Neural cell (in vitro differentiated cells): Measurements from ENCODE around the gene CST8. TPM values are rescaled to one million over a fixed set of nuclear protein-coding genes. Genes with fewer than 3 reads are reported as not detected.

Experiments
- H2AFZ ChIP-seq: fragments of 200-600, 300-800 bp; sonication (generic), shearing (Covaris generic); 2 replicates; pipeline ENCODE4 v1.6.0; 2014; ENCODE audit warnings: low read depth, mild to moderate bottlenecking, antibody characterized with exemption, low read length, moderate library complexity
- H3F3A ChIP-seq: fragments of 200-600 bp; shearing (Covaris generic); 2 replicates; pipeline ENCODE4 v1.6.1; 2016; ENCODE audit warnings: mild to moderate bottlenecking, moderate library complexity, mixed read lengths, antibody characterized with exemption, low read length; ENCODE audit not compliant: insufficient read depth, poor library complexity, severe bottlenecking
- H3K27ac ChIP-seq: fragments of 200-600, 300-800 bp; sonication (generic), shearing (Covaris generic); 2 replicates; pipeline ENCODE4 v1.5.1; 2014; ENCODE audit warnings: mild to moderate bottlenecking, low read length, moderate library complexity
- H3K27me3 ChIP-seq: fragments of 300-800, 200-600 bp; sonication (generic), shearing (Covaris generic); 2 replicates; pipeline ENCODE4 v1.6.0; 2014; ENCODE audit warnings: mild to moderate bottlenecking, low read depth, low read length, moderate library complexity; ENCODE audit not compliant: insufficient read depth
- H3K36me3 ChIP-seq: fragments of 300-800, 200-600 bp; sonication (generic), shearing (Covaris generic); 2 replicates; pipeline ENCODE4 v1.5.1; 2014; ENCODE audit warnings: mild to moderate bottlenecking, antibody characterized with exemption, low read length, moderate library complexity; ENCODE audit not compliant: insufficient read depth
- H3K4me2 ChIP-seq: fragments of 300-800, 200-600 bp; sonication (generic), shearing (Covaris generic); 2 replicates; pipeline ENCODE4 v1.6.0; 2014; ENCODE audit warnings: mild to moderate bottlenecking, low read length
- H3K4me3 ChIP-seq: fragments of 300-800, 200-600 bp; sonication (generic), shearing (Covaris generic); 2 replicates; pipeline ENCODE4 v1.5.1; 2014; ENCODE audit warnings: mild to moderate bottlenecking, low read length, moderate library complexity
- H3K79me2 ChIP-seq: fragments of 200-600 bp; shearing (Covaris generic); replicated peaks from 2 replicates; pipeline ENCODE4 v1.6.0; 2014; ENCODE audit warnings: mild to moderate bottlenecking, low read length, moderate library complexity; ENCODE audit not compliant: insufficient read depth
- H3K9ac ChIP-seq: fragments of 300-800, 200-600 bp; sonication (generic), shearing (Covaris generic); 2 replicates; pipeline ENCODE4 v1.6.1; 2016; ENCODE audit warnings: mild to moderate bottlenecking, low read length, mixed read lengths
- H3K9me2 ChIP-seq: fragments of 200-600 bp; shearing (Covaris generic); 2 replicates; pipeline ENCODE4 v1.6.1; 2016; ENCODE audit warnings: mild to moderate bottlenecking, low read length, mixed read lengths; ENCODE audit not compliant: insufficient read depth
- H3K9me3 ChIP-seq: fragments of 200-600, 300-800 bp; sonication (generic), shearing (Covaris generic); 2 replicates; pipeline ENCODE4 v1.6.1; 2016; ENCODE audit warnings: mild to moderate bottlenecking, mixed run types, low read length, moderate library complexity, mixed read lengths
- H4K20me1 ChIP-seq: fragments of 200-600 bp; shearing (Covaris generic); 2 replicates; pipeline ENCODE4 v1.6.1; 2016; ENCODE audit warnings: mild to moderate bottlenecking, mixed run types; ENCODE audit not compliant: insufficient read depth
- CTCF ChIP-seq: fragments of 450-650 bp; IDR thresholded peaks from 2 replicates; pipeline ENCODE4 v1.5.1; 2014; ENCODE audit warnings: antibody characterized with exemption, mild to moderate bottlenecking, moderate library complexity; ENCODE audit not compliant: poor library complexity, severe bottlenecking
- EP300 ChIP-seq: fragments of 450-650 bp; conservative IDR thresholded peaks from 2 replicates; pipeline ENCODE4 v1.6.1; 2014; ENCODE audit warnings: antibody characterized with exemption, mild to moderate bottlenecking, moderate library complexity; ENCODE audit not compliant: poor library complexity, severe bottlenecking
- EZH2 ChIP-seq: fragments of 200-600, 300-800 bp; shearing (Covaris generic), sonication (generic); IDR thresholded peaks from 2 replicates; pipeline ENCODE4 v1.6.1; 2014; ENCODE audit warnings: antibody characterized with exemption, low read length, borderline replicate concordance, mild to moderate bottlenecking; ENCODE audit not compliant: insufficient read depth, poor library complexity, severe bottlenecking
- MXI1 ChIP-seq: fragments of 450-650 bp; conservative IDR thresholded peaks from 2 replicates; pipeline ENCODE4 v1.6.1; 2014; ENCODE audit warnings: antibody characterized with exemption, mild to moderate bottlenecking; ENCODE audit not compliant: poor library complexity, severe bottlenecking
- POLR2AphosphoS5 ChIP-seq: IDR thresholded peaks from 2 replicates; pipeline ENCODE4 v1.6.1; 2012
- RAD21 ChIP-seq: fragments of 450-650 bp; conservative IDR thresholded peaks from 2 replicates; pipeline ENCODE4 v1.6.1; 2014; ENCODE audit warnings: antibody characterized with exemption, mild to moderate bottlenecking, moderate library complexity
- REST ChIP-seq: IDR thresholded peaks from 2 replicates; pipeline ENCODE4 v1.6.1; 2012; ENCODE audit warnings: borderline replicate concordance
- SMC3 ChIP-seq: fragments of 450-650 bp; conservative IDR thresholded peaks from 2 replicates; pipeline ENCODE4 v1.6.1; 2014; ENCODE audit warnings: antibody characterized with exemption, mild to moderate bottlenecking, moderate library complexity; ENCODE audit not compliant: poor library complexity
- TAF1 ChIP-seq: IDR thresholded peaks from 2 replicates; pipeline ENCODE4 v1.6.1; 2012; ENCODE audit warnings: low read depth
- polyA plus RNA-seq: library from polyadenylated mRNA; depleted of rRNA; stranded (reverse); fragments of >200 nt; gene quantifications from 2 replicates; pipeline ENCODE4 v1.2.3, GENCODE V29; 2014

Gene CST8
- polyA plus RNA-seq, 1 donor from 2014 or later, result not detected

GRCh38 chr20:23541776-23542175 is 50.9 kb downstream of the CST8 start:
- Histone ChIP-seq H2AFZ (no peak overlapping the region), H3K9me2 (no peaks in the 10 kb centered on the region), H3K79me2 (no peaks in the 10 kb centered on the region), H3K27me3 (no peaks in the 10 kb centered on the region), H3F3A (no peaks in the 10 kb centered on the region), H3K36me3 (no peaks in the 10 kb centered on the region), H3K4me2 (no peak overlapping the region), H3K27ac (no peak overlapping the region), H4K20me1 (no peaks in the 10 kb centered on the region), H3K4me3 (no peak overlapping the region), H3K9me3 (no peaks in the 10 kb centered on the region), H3K9ac (no peak overlapping the region)
- TF ChIP-seq MXI1 (no peak), EZH2 (no peak), RAD21 (no peak), REST (no peak), POLR2AphosphoS5 (no peak), SMC3 (no peak), TAF1 (no peak), CTCF (no peak), EP300 (no peak)

GRCh38 chr20:23542801-23543200 is 51.9 kb downstream of the CST8 start:
- H3K27ac ChIP-seq, result no peak overlapping the region

More at GRCh38 chr20:23542801-23543200, 51.9 kb downstream of the CST8 start:
- Histone ChIP-seq H3F3A (no peaks in the 10 kb centered on the region), H3K9me2 (no peaks in the 10 kb centered on the region), H3K36me3 (no peaks in the 10 kb centered on the region), H3K27me3 (no peaks in the 10 kb centered on the region), H3K4me2 (no peak overlapping the region), H3K9ac (no peak overlapping the region), H3K79me2 (no peaks in the 10 kb centered on the region), H3K4me3 (no peak overlapping the region), H4K20me1 (no peaks in the 10 kb centered on the region), H2AFZ (no peak overlapping the region), H3K9me3 (no peaks in the 10 kb centered on the region)
- no peak for TF ChIP-seq CTCF
- TF ChIP-seq MXI1, result no peak
- TF ChIP-seq RAD21, result no peak
- TF ChIP-seq EZH2, result no peak
- TF ChIP-seq REST, result no peak
- TF ChIP-seq POLR2AphosphoS5, result no peak
- TF ChIP-seq SMC3, result no peak
- no peak for TF ChIP-seq EP300
- no peak for TF ChIP-seq TAF1
